CD4-positive, alpha-beta T cell treated with Interleukin-17A for 1 hour (primary cell): Measurements from ENCODE around the gene QPCTL.
"Not testable (repeated sequence)": the region's sequence is repeated elsewhere in the genome, so short reads cannot be mapped to it uniquely, and the experiment has no call there.

Experiments
- DNase-seq: peaks from one replicate; pipeline ENCODE4 v3.0.0-alpha.2; 2020

QPCTL gene

DNA sequence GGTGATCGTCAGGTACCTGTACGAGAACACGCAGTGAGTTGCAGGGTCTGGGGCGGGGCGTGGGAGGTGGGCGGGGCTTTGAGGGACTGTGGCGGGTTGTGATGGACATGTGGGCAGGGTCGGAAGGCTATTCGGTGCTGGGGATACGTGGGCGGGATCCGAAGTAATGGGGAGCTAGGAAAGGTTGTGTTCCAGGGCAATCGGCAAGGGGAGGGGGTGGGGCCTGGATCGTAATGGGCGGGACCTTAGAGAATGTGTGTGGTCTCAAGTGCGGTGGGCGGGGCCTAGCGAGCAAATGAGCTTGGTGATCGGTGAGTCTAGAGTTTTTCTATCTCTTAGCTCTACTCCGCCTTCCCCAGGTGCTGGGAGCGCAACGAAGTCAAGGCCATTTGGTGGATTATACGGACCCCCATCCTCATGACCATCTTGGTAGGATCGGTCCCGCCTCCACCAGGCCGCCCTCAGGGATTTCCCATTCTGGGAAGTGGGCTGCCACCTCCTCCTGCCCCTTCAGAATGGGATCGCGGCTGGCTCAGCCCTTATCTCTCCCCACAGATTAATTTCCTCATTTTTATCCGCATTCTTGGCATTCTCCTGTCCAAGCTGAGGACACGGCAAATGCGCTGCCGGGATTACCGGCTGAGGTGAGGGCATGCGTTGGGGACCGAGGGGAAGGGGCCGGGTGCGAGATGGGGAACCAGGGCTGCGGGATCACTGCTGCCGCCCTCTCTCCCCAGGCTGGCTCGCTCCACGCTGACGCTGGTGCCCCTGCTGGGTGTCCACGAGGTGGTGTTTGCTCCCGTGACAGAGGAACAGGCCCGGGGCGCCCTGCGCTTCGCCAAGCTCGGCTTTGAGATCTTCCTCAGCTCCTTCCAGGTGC lies 14.9 kb upstream of the QPCTL start:
- DNase-seq: peak; percentile 87

GRCh38 chr19:45681391-45682015 lies 11.0 kb upstream of the QPCTL start:
- peak; percentile 90 for DNase-seq

GRCh38 chr19:45682117-45682516 lies 10.3 kb upstream of the QPCTL start:
- no peak for DNase-seq

DNA sequence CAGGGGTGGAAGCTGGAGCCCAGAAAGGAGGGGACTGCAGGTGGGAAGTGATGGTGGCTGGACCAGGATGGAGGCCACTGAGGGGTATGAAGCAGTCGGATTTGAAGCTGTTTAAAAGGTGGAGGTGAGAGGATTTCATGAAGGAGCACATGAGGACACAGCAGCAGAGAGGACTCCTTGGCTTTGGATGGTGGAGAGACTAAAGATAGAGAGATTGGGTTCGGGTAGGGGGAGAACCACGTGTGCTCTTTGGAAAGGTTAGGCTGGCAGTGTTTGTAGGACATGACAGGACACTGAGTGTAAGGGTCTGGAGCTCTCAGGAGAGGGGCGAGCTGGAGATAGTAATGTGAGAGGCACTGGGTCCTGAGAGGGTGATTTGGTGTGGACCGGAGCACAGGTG lies 9.6 kb upstream of the QPCTL start:
- DNase-seq: no peak

DNA sequence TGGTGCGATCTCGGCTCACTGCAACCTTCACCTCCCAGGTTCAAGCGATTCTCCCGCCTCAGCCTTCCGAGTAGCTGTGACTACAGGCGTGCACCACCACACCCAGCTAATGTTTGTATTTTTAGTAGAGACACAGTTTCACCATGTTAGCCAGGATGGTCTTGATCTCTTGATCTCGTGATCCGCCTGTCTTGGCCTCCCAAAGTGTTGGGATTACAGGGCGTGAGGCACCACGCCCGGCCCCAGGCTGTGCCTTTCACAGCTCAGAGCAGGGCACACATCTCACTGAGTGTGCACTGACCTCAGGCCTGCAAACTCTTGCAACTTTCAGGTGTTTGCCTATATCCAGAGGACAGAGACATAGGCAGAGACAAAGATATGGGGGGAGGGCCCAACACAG lies 7.4 kb upstream of the QPCTL start:
- DNase-seq: not testable (repeated sequence)

- DNase-seq: no peak
Measured at GRCh38 chr19:45687599-45687998, 4.9 kb upstream of the QPCTL start.

GRCh38 chr19:45691516-45692186 lies 815 bp upstream of the QPCTL start, which contains the start of gene SNRPD2:
Gene SNRPD2 (minus strand): TSS chr19:45691953. CDS start chr19:45691888, 65 bp downstream.
- peak; percentile 94 for DNase-seq

GRCh38 chr19:45693106-45693788 lies 781 bp downstream of the QPCTL start:
- DNase-seq: peak; percentile 69

GRCh38 chr19:45701676-45702075 lies 9.2 kb downstream of the QPCTL start:
- DNase-seq: no peak

- no peak for DNase-seq
Measured at GRCh38 chr19:45705115-45705514, 12.6 kb downstream of the QPCTL start.

GRCh38 chr19:45705710-45706415 lies 13.4 kb downstream of the QPCTL start:
- no peak for DNase-seq

DNA sequence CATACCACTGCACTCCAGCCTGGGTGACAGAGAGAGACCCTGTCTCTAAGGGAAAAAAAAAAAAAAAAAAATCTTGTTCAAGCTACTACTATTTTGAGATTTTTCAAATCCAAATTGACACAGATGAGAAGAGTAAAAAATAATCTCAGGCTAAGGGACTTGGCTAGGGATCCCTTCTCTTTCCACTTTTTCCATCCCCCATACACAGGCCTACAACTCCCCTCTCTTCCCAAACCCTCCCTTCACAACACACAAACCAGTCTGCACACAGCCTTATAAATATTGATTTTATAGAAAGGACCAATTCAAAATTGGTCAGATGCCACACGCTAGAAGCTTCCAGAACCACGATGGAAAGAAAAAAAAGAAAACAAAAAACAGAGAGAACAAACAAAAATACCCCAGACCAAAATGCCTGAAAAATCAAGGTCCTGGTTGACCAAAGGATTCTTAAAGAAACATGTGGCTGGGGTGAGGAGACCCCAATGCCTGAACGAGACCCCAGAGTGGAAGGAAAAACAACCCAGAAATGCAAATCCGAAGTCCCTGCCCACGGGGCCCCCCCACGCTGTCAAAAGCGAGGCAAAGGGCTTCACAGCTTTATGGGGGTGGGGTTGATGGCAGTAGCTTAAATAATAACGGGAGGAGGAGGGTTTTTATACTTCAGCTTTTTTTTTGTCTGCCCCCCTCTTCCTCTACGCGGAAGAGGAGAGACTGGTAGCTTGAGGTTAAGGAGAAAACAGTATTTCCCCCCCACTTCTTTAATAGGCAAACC lies 18.1 kb downstream of the QPCTL start:
- no peak for DNase-seq

DNA sequence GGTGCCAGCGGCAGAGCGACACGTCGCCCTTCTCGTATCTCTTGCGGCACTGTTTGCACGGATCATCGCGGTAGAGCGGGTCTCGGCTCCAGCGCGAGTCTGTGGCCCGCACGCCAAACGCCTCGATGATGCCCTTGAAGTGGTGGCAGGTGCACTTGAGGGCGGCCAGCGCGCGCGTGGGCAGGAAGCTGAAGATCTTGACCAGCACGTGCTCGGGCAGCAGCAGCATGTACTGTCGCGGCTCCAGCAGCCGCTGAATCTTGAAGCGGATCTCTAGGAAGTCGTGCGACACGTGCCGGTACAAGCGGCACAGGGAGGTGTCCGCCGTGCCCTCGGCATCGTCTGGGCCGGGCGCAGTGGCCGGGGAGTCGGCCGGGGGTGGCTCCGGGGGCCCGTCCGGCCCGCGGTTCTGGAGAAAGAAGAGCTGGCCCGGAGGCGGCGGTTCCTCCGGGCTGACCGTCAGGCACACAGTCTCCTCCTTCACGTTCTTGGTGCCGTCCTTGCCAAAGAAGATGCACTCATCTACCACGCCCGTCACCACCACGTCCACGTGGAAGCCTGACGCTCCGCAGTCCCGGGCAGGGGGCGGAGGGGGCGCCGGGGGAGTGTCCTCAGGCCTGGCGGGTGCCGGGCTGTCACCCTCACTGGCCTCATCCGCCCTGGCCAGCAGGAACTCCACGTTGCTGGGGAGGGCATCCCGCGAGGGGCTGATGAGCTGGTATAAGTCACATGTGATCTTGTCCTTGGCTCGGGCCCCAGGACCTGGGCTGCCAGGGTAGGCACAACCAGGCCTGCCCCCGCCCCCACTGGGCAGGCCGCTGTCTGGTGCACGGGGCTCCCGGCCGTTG lies 19.6 kb downstream of the QPCTL start:
- no peak for DNase-seq

GRCh38 chr19:45712699-45713067 lies 20.2 kb downstream of the QPCTL start:
- DNase-seq: no peak

DNA sequence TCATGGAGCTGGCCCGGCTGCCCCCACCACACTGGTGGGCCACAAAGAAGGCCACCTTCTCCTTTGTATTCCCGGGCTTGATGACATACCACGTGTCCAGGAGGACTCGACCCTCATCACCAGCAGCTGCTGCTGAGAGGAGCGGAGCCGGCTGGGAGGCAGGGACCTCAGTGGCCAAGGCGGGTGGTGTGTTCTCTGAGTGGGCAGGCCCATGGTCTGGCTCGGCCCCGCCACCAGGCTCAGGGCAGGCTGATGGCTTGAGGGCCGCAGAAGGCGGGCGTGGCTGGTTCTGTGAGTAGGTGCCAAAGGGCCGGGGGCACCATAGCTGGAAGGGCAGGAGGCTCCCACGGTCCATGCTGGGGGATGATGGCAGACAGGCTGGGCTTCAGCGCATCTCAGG lies 20.7 kb downstream of the QPCTL start:
- DNase-seq: no peak

DNA sequence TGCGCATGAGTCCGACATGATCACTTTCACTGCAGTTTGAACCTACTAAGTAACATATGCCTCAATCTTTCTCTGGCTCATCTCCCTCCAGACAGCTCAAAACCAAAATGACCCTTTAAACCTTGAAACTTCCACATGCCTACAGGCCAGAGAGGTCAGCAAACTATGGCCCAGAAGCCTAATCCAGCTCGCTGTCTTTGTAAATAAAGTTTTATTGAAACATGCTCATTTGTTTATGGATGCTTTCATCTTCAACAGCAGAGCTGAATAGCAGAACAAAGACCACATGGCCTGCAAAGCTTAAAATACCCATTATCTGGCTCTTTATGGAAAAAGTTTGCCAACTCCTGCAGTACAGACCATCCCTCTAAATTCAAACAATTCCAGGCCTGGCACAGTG lies 22.7 kb downstream of the QPCTL start:
- DNase-seq: no peak

DNA sequence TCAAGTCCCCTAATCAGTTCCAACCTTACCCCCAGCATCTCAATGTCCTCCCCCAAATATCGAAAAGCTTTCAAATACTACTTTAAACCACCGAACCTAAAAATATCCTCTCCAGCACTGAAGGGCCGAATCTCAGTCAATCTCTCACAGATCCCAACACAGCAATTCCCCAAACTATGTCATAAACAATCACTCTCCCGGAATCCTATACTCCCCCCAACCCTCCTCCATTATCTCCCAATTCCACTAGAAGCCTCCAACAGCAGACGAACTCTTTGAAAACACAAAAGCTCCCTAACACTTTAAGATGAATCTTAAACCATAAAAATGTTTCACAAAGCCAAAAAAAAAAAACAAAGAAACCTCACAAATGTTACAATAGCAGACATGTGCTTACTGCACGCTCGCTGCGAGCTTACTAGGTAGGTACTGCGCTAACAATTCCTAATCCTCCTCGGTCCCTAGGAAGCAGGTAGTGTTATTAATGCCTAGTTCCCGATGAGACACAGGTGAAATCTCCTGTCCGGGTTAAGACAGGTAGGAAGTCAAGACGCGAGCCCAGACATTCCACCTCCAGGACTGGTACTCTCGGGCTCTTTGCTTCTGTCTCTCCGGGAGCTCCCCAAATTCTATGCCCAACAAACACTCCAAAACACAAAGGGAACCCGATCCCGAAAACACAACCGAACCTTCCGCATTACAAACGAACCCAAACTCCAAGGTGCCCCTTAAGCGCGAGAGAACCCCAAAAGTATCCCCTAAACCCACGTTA lies 24.1 kb downstream of the QPCTL start:
- no peak for DNase-seq

DNA sequence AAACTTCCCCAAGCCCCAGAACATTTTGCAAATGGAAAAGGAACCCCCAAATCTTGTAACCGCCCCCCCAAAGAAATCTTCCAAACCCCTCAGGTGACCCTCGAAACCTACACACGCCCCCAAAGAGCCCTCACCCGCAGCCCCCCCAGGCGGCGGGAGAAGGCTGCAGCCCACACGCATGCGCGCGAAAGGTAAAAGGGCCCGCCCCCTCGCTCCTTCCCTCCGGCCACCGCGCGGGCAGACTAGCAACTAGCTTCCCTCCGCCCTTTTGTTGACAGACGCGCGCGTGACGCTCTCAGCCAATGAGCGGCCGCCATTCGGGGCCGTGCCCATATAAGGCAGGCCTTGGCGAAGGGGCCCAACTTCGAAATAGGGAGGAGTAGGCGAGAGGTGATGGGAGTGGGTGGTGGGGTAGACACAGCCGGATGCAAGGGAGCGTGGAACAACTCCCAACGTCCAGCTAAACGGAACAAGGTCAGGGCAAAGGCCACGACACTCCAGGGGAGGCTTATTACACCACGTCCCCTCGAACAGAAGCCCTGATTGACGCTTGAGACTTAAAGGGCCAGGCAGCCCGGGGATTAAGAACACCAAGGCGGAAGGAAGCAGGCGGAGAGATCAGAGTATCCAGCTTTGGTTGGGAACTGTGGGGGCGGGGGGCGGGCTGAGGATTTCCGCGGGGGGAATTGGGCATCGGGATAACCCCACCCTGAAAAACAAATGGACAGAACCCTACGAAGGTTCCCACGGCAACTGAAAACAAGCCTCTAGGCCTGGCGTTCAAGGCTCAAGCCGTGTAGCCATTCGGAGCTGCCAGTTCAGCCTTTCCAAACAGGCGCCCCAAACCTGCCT lies 24.9 kb downstream of the QPCTL start:
- peak; percentile 99 for DNase-seq
